Spleen (tissue), 11 donors: ENCODE results near the gene HFM1. TPM values are rescaled to one million over a fixed set of nuclear protein-coding genes. Genes with fewer than 3 reads are reported as not detected.
"Not testable (repeated sequence)": the region's sequence is repeated elsewhere in the genome, so short reads cannot be mapped to it uniquely, and the experiment has no call there.

ENCODE experiments used
- DNase-seq: peaks from one replicate; pipeline ENCODE4 v3.0.0-alpha.2; 2020
- H3K27ac ChIP-seq, 8 donors: fragments of 200-600 bp; sonication (generic) in 7 of 8; 1 replicate in 4 of 8; 2 replicates in 4 of 8; pipeline versions ENCODE4 v1.5.0 to v1.8.0; 2016 to 2021; ENCODE audit warnings: inconsistent platforms in 4 of 8, mild to moderate bottlenecking in 4 of 8, moderate library complexity in 1 of 8
- H3K27me3 ChIP-seq, 7 donors: fragments of 200-600 bp; sonication (generic) in 6 of 7; replicated peaks in 1 of 7; 1 replicate in 4 of 7; 2 replicates in 3 of 7; pipeline versions ENCODE4 v1.5.0 to v1.8.0; 2016 to 2021; ENCODE audit warnings: inconsistent platforms in 3 of 7, mild to moderate bottlenecking in 1 of 7
- H3K36me3 ChIP-seq, 6 donors: fragments of 200-600 bp; sonication (generic) in 5 of 6; 1 replicate in 4 of 6; 2 replicates in 2 of 6; pipeline versions ENCODE4 v1.5.0 to v1.8.0; 2016 to 2021; ENCODE audit warnings: inconsistent platforms in 2 of 6
- H3K4me1 ChIP-seq, 6 donors: fragments of 200-600 bp; sonication (generic) in 5 of 6; 1 replicate in 3 of 6; 2 replicates in 3 of 6; pipeline versions ENCODE4 v1.5.0 to v1.8.0; 2016 to 2021; ENCODE audit warnings: inconsistent platforms in 3 of 6
- H3K4me3 ChIP-seq, 8 donors: fragments of 200-600 bp; sonication (generic) in 7 of 8; 1 replicate in 4 of 8; 2 replicates in 4 of 8; pipeline versions ENCODE4 v1.5.0 to v1.8.0; 2016 to 2021; ENCODE audit warnings: inconsistent platforms in 4 of 8, mild to moderate bottlenecking in 4 of 8, moderate library complexity in 2 of 8
- H3K9me3 ChIP-seq, 8 donors: fragments of 200-600 bp; sonication (generic) in 7 of 8; 1 replicate in 4 of 8; 2 replicates in 4 of 8; pipeline versions ENCODE4 v1.5.0 to v1.8.0; 2016 to 2021; ENCODE audit warnings: inconsistent platforms in 4 of 8
- POLR2A ChIP-seq, 3 donors: fragments of 450-650 bp; IDR thresholded peaks; one replicate each; pipeline ENCODE4 v1.5.1; 2017; ENCODE audit warnings: antibody characterized with exemption in 3 of 3, mild to moderate bottlenecking in 1 of 3
- POLR2AphosphoS5 ChIP-seq, 3 donors: sonication (generic); formaldehyde crosslinking; IDR thresholded peaks; one replicate each; pipeline ENCODE4 v1.5.1; 2017; ENCODE audit warnings: antibody characterized with exemption in 3 of 3
- WGBS, 5 donors: extraction: QIAGEN DNeasy Blood & Tissue Kit in 3 of 5; methylation state at CpG; one replicate each; pipeline versions ENCODE4 v1.1.5 to v1.1.7; 2013 to 2018; 5-methylcytosine and 5-hydroxymethylcytosine counted together
- intact Hi-C: fragments of 100-400 bp; cut with DNase I; formaldehyde crosslinking; loops from one replicate; pipeline ENCODE4 v1.15.0; 2023; ENCODE audit warnings: low total_unique reads
- polyA plus RNA-seq, 3 donors: library from polyadenylated mRNA; stranded (reverse); fragments of 200-250 nt; gene quantifications; one replicate each; pipeline ENCODE4 v1.2.1, GENCODE V29; 2013
- total RNA-seq, 7 donors: library from RNA; depleted of rRNA in 3 of 7; stranded (reverse); fragments of >200 nt in 3 of 7; fragmentation: NEBNext Ultra II Directional in 4 of 7; extraction: Animal tissue kit (Norgen Biotek cat#: 25700) in 4 of 7; gene quantifications; one replicate each; pipeline versions ENCODE4 v1.1.0 to v1.2.1, GENCODE V29; 2016 to 2021
- TF ChIP-seq, protein P1 (sequence below), 11 experiments: fragments of 200-600 bp in 7 of 11; fragments of 450-650 bp in 4 of 11; sonication (generic) in 4 of 11; IDR thresholded peaks in 8 of 11; conservative IDR thresholded peaks in 3 of 11; 1 replicate in 7 of 11; 2 replicates in 4 of 11; pipeline versions ENCODE4 v1.4.0 to v1.8.0; 2016 to 2021; ENCODE audit warnings: antibody characterized with exemption in 11 of 11, inconsistent platforms in 4 of 11, mild to moderate bottlenecking in 1 of 11
- donor health status: healthy with polysubstance abuse.
- donor health status: DM: no; HTN: no; CAD: no; lungs with moderate emphysema.
- donor health status: DM: no; HTN: no; CAD: no.
- donor health status: Bipolar disorder and iron deficiency.
- donor health status: healthy.
- donor health status: DM: no; HTN: no; CAD: no.
- donor health status: DM: yes; HTN: yes; CAD: no.

The HFM1 gene
- total and polyA plus RNA-seq, 10 donors: 0.39 to 2.3 (median 0.75) TPM

GRCh38 chr1:91307784-91308409, 96.7 kb downstream of the HFM1 start:
- 91 to 100% (median 93%) methylated on average over 1 of the region's 1 CpG for WGBS, 5 donors
- Histone ChIP-seq H3K9me3 (peaks cover 0 to 37% (median 24%) of the 10 kb centered on the region in 8 donors), H3K27me3 (no peaks in the 10 kb centered on the region), H3K4me1 (no peaks in the 10 kb centered on the region), H3K36me3 (no peaks in the 10 kb centered on the region), H3K4me3 (no peak overlapping the region), H3K27ac (no peak overlapping the region)
- DNase-seq: no peak
- TF ChIP-seq POLR2A (IDR thresholded peaks at IDR 0.05): no peak
- TF ChIP-seq, protein P1, sequence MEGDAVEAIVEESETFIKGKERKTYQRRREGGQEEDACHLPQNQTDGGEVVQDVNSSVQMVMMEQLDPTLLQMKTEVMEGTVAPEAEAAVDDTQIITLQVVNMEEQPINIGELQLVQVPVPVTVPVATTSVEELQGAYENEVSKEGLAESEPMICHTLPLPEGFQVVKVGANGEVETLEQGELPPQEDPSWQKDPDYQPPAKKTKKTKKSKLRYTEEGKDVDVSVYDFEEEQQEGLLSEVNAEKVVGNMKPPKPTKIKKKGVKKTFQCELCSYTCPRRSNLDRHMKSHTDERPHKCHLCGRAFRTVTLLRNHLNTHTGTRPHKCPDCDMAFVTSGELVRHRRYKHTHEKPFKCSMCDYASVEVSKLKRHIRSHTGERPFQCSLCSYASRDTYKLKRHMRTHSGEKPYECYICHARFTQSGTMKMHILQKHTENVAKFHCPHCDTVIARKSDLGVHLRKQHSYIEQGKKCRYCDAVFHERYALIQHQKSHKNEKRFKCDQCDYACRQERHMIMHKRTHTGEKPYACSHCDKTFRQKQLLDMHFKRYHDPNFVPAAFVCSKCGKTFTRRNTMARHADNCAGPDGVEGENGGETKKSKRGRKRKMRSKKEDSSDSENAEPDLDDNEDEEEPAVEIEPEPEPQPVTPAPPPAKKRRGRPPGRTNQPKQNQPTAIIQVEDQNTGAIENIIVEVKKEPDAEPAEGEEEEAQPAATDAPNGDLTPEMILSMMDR (IDR thresholded peaks at IDR 0.05 in 8 of 11, conservative IDR thresholded peaks at IDR 0.05 in 3 of 11): no peak
- no peak for TF ChIP-seq POLR2AphosphoS5 (IDR thresholded peaks at IDR 0.05)
- intact Hi-C loops: no loop called here

DNA sequence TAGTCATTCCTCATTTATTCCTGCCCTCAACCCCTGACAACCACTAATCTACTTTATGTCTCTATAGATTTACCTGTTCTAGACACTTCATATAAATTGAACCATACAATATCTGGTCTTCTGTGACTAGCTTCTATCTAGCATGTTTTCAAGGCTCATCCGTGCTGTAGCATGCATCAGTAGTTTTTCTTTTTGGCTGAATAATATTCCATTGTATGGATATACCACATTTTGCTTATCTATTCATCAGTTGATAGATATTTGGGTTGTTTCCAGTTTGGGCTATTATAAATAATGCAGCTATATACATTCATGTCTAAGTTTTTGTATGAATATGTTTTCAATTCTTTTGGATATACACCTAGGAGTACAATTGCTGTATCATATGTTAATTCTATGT, 101.5 kb downstream of the HFM1 start:
- 82 to 96% (median 86%) methylated on average over 1 of the region's 1 CpG for WGBS, 5 donors

GRCh38 chr1:91288843-91289553, 115.6 kb downstream of the HFM1 start:
- H3K27me3 ChIP-seq, H3K9me3 ChIP-seq, H3K27ac ChIP-seq, H3K4me3 ChIP-seq, H3K4me1 ChIP-seq, DNase-seq, H3K36me3 ChIP-seq: not testable (repeated sequence)
- intact Hi-C loops: loop anchor here (10.0 kb wide), 2 partner anchors 116 to 216 kb away; partner anchors contain the start of genes CDC7 and HFM1
- 90 to 94% (median 91%) methylated on average over 17 to 42 of the region's 47 CpGs for WGBS, 5 donors

More for the DNA sequence above, 101.5 kb downstream of the HFM1 start:
- Histone ChIP-seq H3K27me3 (no peaks in the 10 kb centered on the region), H3K4me3 (no peak overlapping the region), H3K36me3 (no peaks in the 10 kb centered on the region), H3K27ac (no peak overlapping the region), H3K4me1 (no peaks in the 10 kb centered on the region), H3K9me3 (peaks cover 0 to 28% (median 18%) of the 10 kb centered on the region in 8 donors)
- TF ChIP-seq, protein P1 (IDR thresholded peaks at IDR 0.05 in 8 of 11, conservative IDR thresholded peaks at IDR 0.05 in 3 of 11): no peak
- TF ChIP-seq POLR2A (IDR thresholded peaks at IDR 0.05) (no peak), POLR2AphosphoS5 (IDR thresholded peaks at IDR 0.05) (no peak)
- intact Hi-C loops: no loop called here
- DNase-seq: no peak

DNA sequence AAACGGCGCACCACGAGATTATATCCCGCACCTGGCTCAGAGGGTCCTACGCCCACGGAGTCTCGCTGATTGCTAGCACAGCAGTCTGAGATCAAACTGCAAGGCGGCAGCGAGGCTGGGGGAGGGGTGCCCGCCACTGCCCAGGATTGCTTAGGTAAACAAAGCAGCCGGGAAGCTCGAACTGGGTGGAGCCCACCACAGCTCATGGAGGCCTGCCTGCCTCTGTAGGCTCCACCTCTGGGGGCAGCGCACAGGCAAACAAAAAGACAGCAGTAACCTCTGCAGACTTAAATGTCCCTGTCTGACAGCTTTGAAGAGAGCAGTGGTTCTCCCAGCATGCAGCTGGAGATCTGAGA, 117.7 kb downstream of the HFM1 start:
- H3K4me3 ChIP-seq, H3K27me3 ChIP-seq, H3K27ac ChIP-seq, DNase-seq, H3K36me3 ChIP-seq, H3K9me3 ChIP-seq: not testable (repeated sequence)
- intact Hi-C loops: loop anchor here (10.0 kb wide), 2 partner anchors 118 to 218 kb away; partner anchors contain the start of genes CDC7 and HFM1
- WGBS, 5 donors: 75 to 100% (median 85%) methylated on average over 1 to 6 of the region's 13 CpGs
- H3K4me1 ChIP-seq: peaks cover 0 to 11% (median 6%) of the 10 kb centered on the region in 6 donors

GRCh38 chr1:91286259-91286961, 118.2 kb downstream of the HFM1 start:
- H3K36me3 ChIP-seq, H3K27ac ChIP-seq, H3K27me3 ChIP-seq, H3K9me3 ChIP-seq, DNase-seq, H3K4me3 ChIP-seq: not testable (repeated sequence)
- intact Hi-C loops: loop anchor here (10.0 kb wide), 2 partner anchors 118 to 218 kb away; partner anchors contain the start of genes CDC7 and HFM1
- peaks cover 0 to 11% (median 6%) of the 10 kb centered on the region in 6 donors for H3K4me1 ChIP-seq
- 94 to 99% (median 95%) methylated on average over 14 to 19 of the region's 19 CpGs for WGBS, 5 donors
